IPS-15b (cell line): ENCODE measurements around the gene PLOD3.
"Not testable (repeated sequence)": the region's sequence is repeated elsewhere in the genome, so short reads cannot be mapped to it uniquely, and the experiment has no call there.

ENCODE experiments used
- H3K27me3 ChIP-seq: one replicate; pipeline ENCODE4 v1.6.1; 2013; ENCODE audit warnings: low read length; ENCODE audit not compliant: control insufficient read depth, insufficient read depth
- H3K36me3 ChIP-seq: one replicate; pipeline ENCODE4 v1.6.1; 2013; ENCODE audit warnings: low read length; ENCODE audit not compliant: control insufficient read depth, insufficient read depth
- H3K4me1 ChIP-seq: one replicate; pipeline ENCODE4 v1.6.1; 2013; ENCODE audit warnings: mild to moderate bottlenecking, low read length; ENCODE audit not compliant: control insufficient read depth, insufficient read depth
- H3K4me3 ChIP-seq: one replicate; pipeline ENCODE4 v1.5.1; 2013; ENCODE audit warnings: low read depth, low read length
- H3K9ac ChIP-seq: one replicate; pipeline ENCODE4 v1.6.1; 2013; ENCODE audit warnings: low read depth, mild to moderate bottlenecking, low read length
- H3K9me3 ChIP-seq: one replicate; pipeline ENCODE4 v1.6.1; 2013; ENCODE audit warnings: mild to moderate bottlenecking, low read length; ENCODE audit not compliant: control insufficient read depth, insufficient read depth

PLOD3 gene

GRCh38 chr7:101217388-101218235 lies at the start of gene PLOD3, which contains the start of gene ZNHIT1:
Gene PLOD3, minus strand, starts transcription at chr7:101217581. Its CDS starts 307 bp downstream, at chr7:101217274.
Gene ZNHIT1, plus strand, starts transcription at chr7:101218165. Its CDS starts 31 bp downstream, at chr7:101218196.
- Histone ChIP-seq H3K27me3 (no peaks in the 10 kb centered on the region), H3K9ac (peak within 1 kb of the TSS; percentile 60), H3K36me3 (peaks cover 4% of the 10 kb centered on the region), H3K9me3 (no peaks in the 10 kb centered on the region), H3K4me1 (no peaks in the 10 kb centered on the region), H3K4me3 (peak within 1 kb of the TSS; percentile 98)

- no peaks in the 10 kb centered on the region for H3K9me3 ChIP-seq
- H3K27me3 ChIP-seq: no peaks in the 10 kb centered on the region
- no peaks in the 10 kb centered on the region for H3K4me1 ChIP-seq
- H3K9ac ChIP-seq: no peak overlapping the region
- no peak overlapping the region for H3K4me3 ChIP-seq
- no peaks in the 10 kb centered on the region for H3K36me3 ChIP-seq
Measured at GRCh38 chr7:101265622-101266516, 48.5 kb upstream of the PLOD3 start.

- not testable (repeated sequence) for H3K9ac ChIP-seq, H3K4me1 ChIP-seq, H3K27me3 ChIP-seq, H3K9me3 ChIP-seq, H3K4me3 ChIP-seq, H3K36me3 ChIP-seq
Measured at GRCh38 chr7:101264102-101264706, 46.8 kb upstream of the PLOD3 start.

DNA sequence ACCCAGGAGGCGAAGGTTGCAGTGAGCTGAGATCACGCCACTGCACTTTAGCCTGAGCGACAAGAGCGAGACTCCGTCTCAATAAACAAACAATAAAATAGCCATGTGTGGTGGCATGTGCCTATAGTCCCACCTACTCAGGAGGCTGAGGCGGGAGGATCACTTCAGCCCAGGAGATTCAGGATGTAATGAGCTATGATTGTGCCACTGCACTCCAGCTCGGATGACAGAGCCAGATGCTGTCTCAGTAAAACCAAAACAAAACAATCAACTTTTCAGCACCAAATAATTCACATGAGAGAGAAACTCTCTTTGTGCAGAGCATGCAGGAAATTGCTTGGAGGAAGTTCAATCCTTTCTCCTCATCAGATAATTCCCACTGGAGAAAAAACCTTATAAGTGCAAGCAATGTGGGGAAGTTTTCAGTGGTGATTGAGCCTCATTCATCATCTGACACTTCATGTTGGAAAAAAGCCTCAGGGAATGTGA lies 40.9 kb upstream of the PLOD3 start:
- Histone ChIP-seq H3K9me3 (no peaks in the 10 kb centered on the region), H3K27me3 (no peaks in the 10 kb centered on the region), H3K4me3 (no peak overlapping the region), H3K9ac (no peak overlapping the region), H3K4me1 (no peaks in the 10 kb centered on the region), H3K36me3 (no peaks in the 10 kb centered on the region)

DNA sequence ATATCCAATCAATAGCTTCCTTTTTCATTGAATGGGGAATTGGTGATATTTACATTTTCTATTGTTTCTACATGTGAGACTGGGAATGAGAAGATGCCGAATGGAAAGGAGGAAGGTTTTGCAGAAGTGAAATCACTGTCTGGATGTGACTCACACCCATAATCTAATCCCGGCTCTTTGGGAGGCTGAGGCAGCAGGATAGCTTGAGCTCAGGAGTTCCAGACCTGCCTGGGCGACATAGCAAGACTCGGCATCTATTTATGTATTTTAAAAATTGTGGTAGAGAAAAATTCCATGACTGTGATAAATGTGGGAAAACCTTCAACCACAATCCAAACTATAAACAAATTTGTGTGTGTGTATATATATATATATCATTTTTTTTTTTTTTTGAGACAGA lies 38.4 kb upstream of the PLOD3 start:
- H3K4me1 ChIP-seq: peaks cover 2% of the 10 kb centered on the region
- H3K27me3 ChIP-seq: no peaks in the 10 kb centered on the region
- no peaks in the 10 kb centered on the region for H3K9me3 ChIP-seq
- H3K9ac ChIP-seq: no peak overlapping the region
- no peak overlapping the region for H3K4me3 ChIP-seq
- H3K36me3 ChIP-seq: no peaks in the 10 kb centered on the region

DNA sequence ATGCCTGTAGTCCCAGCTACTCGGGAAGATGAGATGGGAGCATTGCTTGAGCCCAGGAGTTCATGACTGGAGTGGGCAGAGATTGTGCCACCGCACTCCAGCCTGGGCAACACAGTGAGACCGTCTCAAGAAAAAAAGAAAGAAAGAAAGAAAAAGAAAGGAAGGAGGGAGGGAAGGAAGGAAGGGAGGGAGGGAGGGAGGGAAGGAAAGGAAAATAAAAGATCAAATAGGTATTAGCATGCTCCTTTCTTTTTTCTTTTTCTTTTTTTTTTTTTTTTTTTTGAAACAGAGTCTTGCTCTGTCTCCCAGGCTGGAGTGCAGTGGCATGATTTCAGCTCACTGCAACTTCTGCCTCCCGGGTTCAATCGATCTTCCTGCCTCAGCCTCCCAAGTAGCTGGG lies 35.8 kb upstream of the PLOD3 start:
- H3K4me1 ChIP-seq, H3K9me3 ChIP-seq, H3K9ac ChIP-seq, H3K36me3 ChIP-seq, H3K27me3 ChIP-seq, H3K4me3 ChIP-seq: not testable (repeated sequence)

DNA sequence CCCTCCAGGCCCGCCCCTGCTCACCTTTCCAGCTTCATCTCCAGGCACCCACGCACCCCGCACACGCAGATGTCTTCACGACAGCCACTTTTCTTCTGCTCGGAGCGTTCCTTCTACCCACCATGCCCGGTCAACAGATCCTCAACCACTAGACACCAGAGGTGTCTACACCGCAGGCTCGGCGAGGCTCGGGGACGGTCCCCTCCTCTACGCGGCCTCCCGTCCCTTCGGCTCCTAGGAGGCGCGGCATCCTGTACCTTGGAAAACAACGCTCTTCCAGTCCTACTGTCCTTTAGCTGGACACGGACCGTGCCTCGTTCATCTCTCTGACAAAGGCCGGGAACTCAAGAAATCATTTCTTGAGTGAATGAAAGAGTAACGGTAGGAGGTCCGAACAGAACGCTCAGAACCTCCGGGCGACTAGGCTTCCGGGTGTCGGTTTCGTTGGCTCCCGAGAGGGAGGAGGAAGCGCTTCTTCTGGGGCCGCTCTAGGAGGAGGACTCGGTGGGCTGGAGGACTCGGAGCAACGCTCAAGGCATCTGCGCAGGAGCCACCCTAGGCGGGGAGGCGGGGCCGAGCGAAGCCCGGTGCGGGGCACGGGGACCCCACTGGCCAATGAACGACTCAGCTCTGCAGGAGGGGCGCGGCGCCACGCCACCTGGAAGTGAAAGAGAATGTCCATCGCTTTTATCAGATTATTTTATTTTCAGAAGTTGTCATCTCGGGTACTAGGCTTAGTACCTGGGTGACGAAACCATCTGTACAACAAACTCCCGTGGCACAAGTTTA lies 34.7 kb upstream of the PLOD3 start:
- peak overlapping the region; percentile 98 for H3K4me3 ChIP-seq
- no peaks in the 10 kb centered on the region for H3K27me3 ChIP-seq
- H3K4me1 ChIP-seq: peaks cover 2% of the 10 kb centered on the region
- no peaks in the 10 kb centered on the region for H3K36me3 ChIP-seq
- H3K9me3 ChIP-seq: no peaks in the 10 kb centered on the region
- peak overlapping the region; percentile 90 for H3K9ac ChIP-seq

DNA sequence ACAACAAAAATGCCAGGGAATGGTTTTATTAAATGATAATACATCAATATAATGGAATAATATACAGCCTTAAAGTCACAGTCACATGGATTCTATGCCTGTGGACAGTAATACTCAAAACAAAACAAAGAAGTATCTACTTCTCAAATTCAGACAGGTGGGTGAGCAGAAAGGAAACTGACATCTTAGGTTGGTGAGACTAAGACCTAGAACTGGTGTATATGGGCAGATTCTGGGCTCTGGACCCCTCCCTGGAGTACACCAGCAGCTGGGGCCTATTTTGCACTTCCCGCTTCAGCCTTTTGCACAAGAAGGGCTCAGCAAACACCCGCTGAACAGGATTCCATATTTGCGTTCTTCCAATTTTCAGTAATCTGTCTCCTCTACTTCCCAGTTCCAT lies 32.9 kb upstream of the PLOD3 start:
- H3K36me3 ChIP-seq: peaks cover 2% of the 10 kb centered on the region
- H3K4me1 ChIP-seq: peaks cover 2% of the 10 kb centered on the region
- H3K9me3 ChIP-seq: no peaks in the 10 kb centered on the region
- no peak overlapping the region for H3K4me3 ChIP-seq
- no peak overlapping the region for H3K9ac ChIP-seq
- no peaks in the 10 kb centered on the region for H3K27me3 ChIP-seq

GRCh38 chr7:101248276-101248675 lies 30.9 kb upstream of the PLOD3 start:
- H3K4me1 ChIP-seq: peaks cover 5% of the 10 kb centered on the region
- H3K27me3 ChIP-seq: no peaks in the 10 kb centered on the region

GRCh38 chr7:101245147-101245668 lies 27.8 kb upstream of the PLOD3 start:
- Histone ChIP-seq H3K9me3 (no peaks in the 10 kb centered on the region), H3K9ac (no peak overlapping the region), H3K27me3 (no peaks in the 10 kb centered on the region), H3K36me3 (peaks cover 8% of the 10 kb centered on the region), H3K4me3 (peak overlapping the region; percentile 100), H3K4me1 (peaks cover 3% of the 10 kb centered on the region)

More at GRCh38 chr7:101248276-101248675, 30.9 kb upstream of the PLOD3 start:
- Histone ChIP-seq H3K36me3 (peaks cover 6% of the 10 kb centered on the region), H3K9ac (no peak overlapping the region), H3K9me3 (no peaks in the 10 kb centered on the region), H3K4me3 (no peak overlapping the region)
